Astrocyte of the spinal cord (primary cell): ENCODE data around the gene GPR39.

Experiments
- DNase-seq: peaks from one replicate; pipeline ENCODE4 v3.0.0; 2011; ENCODE audit warnings: low read depth, low spot score
- H3K4me3 ChIP-seq: 2 replicates; pipeline ENCODE4 v1.5.1; 2011; ENCODE audit warnings: low read depth, mild to moderate bottlenecking, low read length, moderate library complexity
- in situ Hi-C: cut with HindIII; loops from 2 replicates; pipeline ENCODE4 v1.10.0; 2017; ENCODE audit warnings: low sequenced_read_pairs
- TF ChIP-seq, protein P1 (sequence below): IDR thresholded peaks from 2 replicates; pipeline ENCODE4 v1.5.1; 2012; ENCODE audit warnings: low read depth, mild to moderate bottlenecking, low read length, inconsistent platforms

Gene GPR39

GRCh38 chr2:132595186-132595585 lies 178.6 kb downstream of the GPR39 start:
- no peak for DNase-seq
- TF ChIP-seq, protein P1, sequence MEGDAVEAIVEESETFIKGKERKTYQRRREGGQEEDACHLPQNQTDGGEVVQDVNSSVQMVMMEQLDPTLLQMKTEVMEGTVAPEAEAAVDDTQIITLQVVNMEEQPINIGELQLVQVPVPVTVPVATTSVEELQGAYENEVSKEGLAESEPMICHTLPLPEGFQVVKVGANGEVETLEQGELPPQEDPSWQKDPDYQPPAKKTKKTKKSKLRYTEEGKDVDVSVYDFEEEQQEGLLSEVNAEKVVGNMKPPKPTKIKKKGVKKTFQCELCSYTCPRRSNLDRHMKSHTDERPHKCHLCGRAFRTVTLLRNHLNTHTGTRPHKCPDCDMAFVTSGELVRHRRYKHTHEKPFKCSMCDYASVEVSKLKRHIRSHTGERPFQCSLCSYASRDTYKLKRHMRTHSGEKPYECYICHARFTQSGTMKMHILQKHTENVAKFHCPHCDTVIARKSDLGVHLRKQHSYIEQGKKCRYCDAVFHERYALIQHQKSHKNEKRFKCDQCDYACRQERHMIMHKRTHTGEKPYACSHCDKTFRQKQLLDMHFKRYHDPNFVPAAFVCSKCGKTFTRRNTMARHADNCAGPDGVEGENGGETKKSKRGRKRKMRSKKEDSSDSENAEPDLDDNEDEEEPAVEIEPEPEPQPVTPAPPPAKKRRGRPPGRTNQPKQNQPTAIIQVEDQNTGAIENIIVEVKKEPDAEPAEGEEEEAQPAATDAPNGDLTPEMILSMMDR: no peak
- in situ Hi-C loops: no loop called here
- H3K4me3 ChIP-seq: no peak overlapping the region

GRCh38 chr2:132595693-132596092 lies 179.1 kb downstream of the GPR39 start:
- no peak for DNase-seq
- TF ChIP-seq, protein P1: no peak
- in situ Hi-C loops: no loop called here
- H3K4me3 ChIP-seq: no peak overlapping the region

DNA sequence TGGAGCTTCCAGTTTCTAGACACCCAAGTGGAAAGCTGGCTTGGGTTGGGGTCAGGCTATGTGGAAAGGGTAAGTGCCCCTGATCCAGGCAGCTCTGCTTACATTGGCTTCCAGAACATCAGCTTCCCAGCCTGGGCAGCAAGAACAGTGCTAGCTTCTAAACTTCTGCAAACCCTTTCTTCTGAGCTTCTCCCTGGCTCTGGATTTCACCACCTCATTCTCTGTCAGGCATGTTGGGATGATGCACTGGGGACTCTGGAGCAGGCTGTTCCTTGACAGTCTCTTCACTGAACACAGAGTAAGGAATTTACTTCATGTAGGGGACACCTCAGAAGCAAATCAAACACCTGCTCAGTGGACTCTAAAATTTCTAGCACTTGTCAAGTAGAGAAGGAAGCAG lies 180.6 kb downstream of the GPR39 start:
- TF ChIP-seq, protein P1: no peak
- no peak overlapping the region for H3K4me3 ChIP-seq
- DNase-seq: no peak
- in situ Hi-C loops: no loop called here

DNA sequence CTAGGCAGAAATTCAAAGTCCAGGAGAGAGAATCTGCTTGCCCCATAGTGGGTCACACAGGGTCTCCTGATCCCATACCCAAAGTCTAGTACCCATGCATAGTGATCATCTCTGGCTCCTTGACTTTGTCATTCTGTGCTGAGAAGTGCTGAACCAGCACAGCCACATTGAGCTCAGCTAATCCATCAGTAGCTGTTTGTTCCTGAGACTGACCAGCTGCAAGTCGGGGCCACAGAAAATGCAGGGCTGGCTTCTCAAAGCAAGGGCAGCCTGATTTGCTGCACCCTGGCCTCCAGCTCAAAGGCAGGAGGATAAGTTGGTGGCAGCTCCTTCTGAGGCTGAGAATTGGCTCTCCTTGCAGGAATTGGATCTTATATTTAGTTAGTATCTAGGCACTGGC lies 181.2 kb downstream of the GPR39 start:
- in situ Hi-C loops: no loop called here
- TF ChIP-seq, protein P1: no peak
- no peak overlapping the region for H3K4me3 ChIP-seq
- no peak for DNase-seq

DNA sequence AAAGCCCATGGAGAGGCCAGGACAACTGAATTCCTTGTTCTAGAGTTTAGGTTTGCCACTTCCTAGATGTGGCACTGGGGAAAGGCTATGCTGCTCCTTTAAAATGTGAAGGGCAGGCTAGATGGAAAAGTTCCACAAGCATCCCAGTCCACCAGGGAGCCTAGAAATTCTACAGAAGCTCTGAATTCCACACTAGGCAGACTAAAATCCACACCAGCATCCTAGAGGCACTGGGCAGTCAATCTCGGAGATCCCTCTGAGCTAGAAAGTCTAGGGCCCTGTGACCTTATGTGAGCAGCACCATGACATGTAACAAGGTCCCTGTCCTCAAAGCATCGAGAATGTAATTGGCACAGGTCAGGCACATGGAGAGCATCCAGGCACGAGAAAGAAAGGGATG lies 181.9 kb downstream of the GPR39 start:
- no peak for DNase-seq
- in situ Hi-C loops: no loop called here
- H3K4me3 ChIP-seq: no peak overlapping the region
- TF ChIP-seq, protein P1: no peak

DNA sequence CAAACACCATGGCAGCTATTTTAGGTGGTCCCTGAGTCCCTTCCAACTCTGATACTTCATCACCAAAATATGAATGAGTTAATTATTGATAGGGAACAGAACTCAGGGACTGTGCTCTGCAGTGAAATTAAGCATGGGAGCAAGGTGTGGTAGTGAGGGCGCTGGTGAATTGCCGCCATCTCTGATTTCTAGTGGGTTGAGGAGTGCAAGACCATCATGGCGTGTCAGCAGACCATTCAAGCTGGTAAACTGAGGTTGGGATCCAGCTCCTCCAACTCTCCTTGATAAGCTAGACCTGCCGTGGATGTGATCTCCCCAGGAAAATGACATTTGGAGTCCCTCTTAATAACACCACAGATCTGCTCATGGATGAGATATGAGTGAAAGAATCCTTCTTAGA lies 183.0 kb downstream of the GPR39 start:
- no peak overlapping the region for H3K4me3 ChIP-seq
- no peak for DNase-seq
- in situ Hi-C loops: no loop called here

DNA sequence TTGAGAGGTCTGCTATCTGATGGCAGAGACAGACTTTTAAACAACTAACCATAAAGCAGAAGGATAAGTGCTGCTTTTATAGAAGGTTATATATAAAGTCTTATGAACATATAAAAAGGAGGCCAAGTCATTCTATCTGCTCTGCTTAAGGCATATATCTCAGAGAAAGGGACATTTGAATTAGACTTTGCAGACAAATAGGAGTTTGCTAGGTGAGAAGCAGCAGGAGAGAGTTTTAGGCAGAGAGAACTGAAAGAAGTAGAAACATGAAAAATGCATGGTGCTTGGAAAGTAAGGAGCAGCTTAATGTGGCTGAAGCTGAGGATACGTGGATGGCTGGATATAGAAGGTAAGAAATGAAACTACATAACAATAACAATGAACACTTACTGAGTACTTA lies 188.0 kb downstream of the GPR39 start:
- in situ Hi-C loops: no loop called here
- TF ChIP-seq, protein P1: no peak
- H3K4me3 ChIP-seq: no peak overlapping the region
- no peak for DNase-seq

More for the DNA sequence above, 183.0 kb downstream of the GPR39 start:
- TF ChIP-seq, protein P1: no peak
